Measurements from ENCODE around the gene ZNF839. TPM values are rescaled to one million over a fixed set of nuclear protein-coding genes. Genes with fewer than 3 reads are reported as not detected.
"Not testable (repeated sequence)": the region's sequence is repeated elsewhere in the genome, so short reads cannot be mapped to it uniquely, and the experiment has no call there.

ZNF839 gene
- total RNA-seq, 4 donors from 2014 or later = 6.7 to 14.1 (median 11.1) TPM

GRCh38 chr14:102292441-102292840 is 27.1 kb upstream of the ZNF839 start:
- in situ Hi-C loops (cut with MboI; ENCODE audit: low pct_ligation_motif_present in 1 of 4, low pct_unique_long_range_greater_than_20kb in 1 of 4, low sequenced_read_pairs in 3 of 4) (no loop called here), intact Hi-C loops (cut with DNase I; ENCODE audit: low total_unique reads) (no loop called here)
- Histone ChIP-seq H3K27ac (peak overlapping the region in 3 of 4 donors; percentile 22 to 35 (median 25)), H3K36me3 (no peaks in the 10 kb centered on the region), H3K9me3 (no peaks in the 10 kb centered on the region), H3K4me1 (peaks cover 0 to 13% (median 2%) of the 10 kb centered on the region in 4 donors), H3K27me3 (no peaks in the 10 kb centered on the region), H3K4me3 (no peak overlapping the region)
- no peak for DNase-seq
- TF ChIP-seq POLR2AphosphoS5 (IDR thresholded peaks at IDR 0.05) = no peak
- TF ChIP-seq EP300 (IDR thresholded peaks at IDR 0.05; ENCODE audit: low read depth) = no peak
- TF ChIP-seq POLR2A (IDR thresholded peaks at IDR 0.05) = no peak
- no peak for TF ChIP-seq CTCF (IDR thresholded peaks at IDR 0.05)
- 50 to 60% methylated on average over 1 of the region's 1 CpG for WGBS, 2 donors (ENCODE audit: low coverage in 1 of 2)

- intact Hi-C loops (cut with DNase I; ENCODE audit: low total_unique reads) (no loop called here), in situ Hi-C loops (cut with MboI; ENCODE audit: low pct_ligation_motif_present in 1 of 4, low pct_unique_long_range_greater_than_20kb in 1 of 4, low sequenced_read_pairs in 3 of 4) (no loop called here)
- no peaks in the 10 kb centered on the region for H3K36me3 ChIP-seq
- WGBS, 2 donors (ENCODE audit: low coverage in 1 of 2) = 60 to 65% methylated on average over 2 to 6 of the region's 6 CpGs
- H3K27me3 ChIP-seq = no peaks in the 10 kb centered on the region
- TF ChIP-seq POLR2AphosphoS5 (IDR thresholded peaks at IDR 0.05) = no peak
- TF ChIP-seq POLR2A (IDR thresholded peaks at IDR 0.05) = no peak
- no peak for TF ChIP-seq CTCF (IDR thresholded peaks at IDR 0.05)
- no peak for TF ChIP-seq EP300 (IDR thresholded peaks at IDR 0.05; ENCODE audit: low read depth)
- H3K9me3 ChIP-seq = no peaks in the 10 kb centered on the region
- DNase-seq = no peak
- peaks cover 0 to 13% (median 2%) of the 10 kb centered on the region in 4 donors for H3K4me1 ChIP-seq
- no peak overlapping the region for H3K27ac ChIP-seq
- H3K4me3 ChIP-seq = no peak overlapping the region
These were observed 25.8 kb upstream of the ZNF839 start for GRCh38 chr14:102293781-102294180.

- Histone ChIP-seq H3K4me1 (peaks cover 0 to 13% (median 2%) of the 10 kb centered on the region in 4 donors), H3K27ac (no peak overlapping the region), H3K4me3 (no peak overlapping the region), H3K36me3 (no peaks in the 10 kb centered on the region), H3K9me3 (no peaks in the 10 kb centered on the region), H3K27me3 (no peaks in the 10 kb centered on the region)
- TF ChIP-seq POLR2AphosphoS5 (IDR thresholded peaks at IDR 0.05) (no peak), EP300 (IDR thresholded peaks at IDR 0.05; ENCODE audit: low read depth) (no peak), POLR2A (IDR thresholded peaks at IDR 0.05) (no peak)
- DNase-seq = no peak
- intact Hi-C loops (cut with DNase I; ENCODE audit: low total_unique reads) (no loop called here), in situ Hi-C loops (cut with MboI; ENCODE audit: low pct_ligation_motif_present in 1 of 4, low pct_unique_long_range_greater_than_20kb in 1 of 4, low sequenced_read_pairs in 3 of 4) (no loop called here)
- 63 to 91% methylated on average over 3 of the region's 3 CpGs for WGBS, 2 donors (ENCODE audit: low coverage in 1 of 2)
These were observed 24.3 kb upstream of the ZNF839 start for GRCh38 chr14:102295270-102295669.

- intact Hi-C loops (cut with DNase I; ENCODE audit: low total_unique reads) (no loop called here), in situ Hi-C loops (cut with MboI; ENCODE audit: low pct_ligation_motif_present in 1 of 4, low pct_unique_long_range_greater_than_20kb in 1 of 4, low sequenced_read_pairs in 3 of 4) (no loop called here)
- no peaks in the 10 kb centered on the region for H3K27me3 ChIP-seq
- TF ChIP-seq EP300 (IDR thresholded peaks at IDR 0.05; ENCODE audit: low read depth) (no peak), POLR2AphosphoS5 (IDR thresholded peaks at IDR 0.05) (no peak), CTCF (IDR thresholded peaks at IDR 0.05) (no peak), POLR2A (IDR thresholded peaks at IDR 0.05) (no peak)
- H3K27ac ChIP-seq = no peak overlapping the region
- 91 to 95% methylated on average over 9 to 21 of the region's 33 CpGs for WGBS, 2 donors (ENCODE audit: low coverage in 1 of 2)
- H3K36me3 ChIP-seq = no peaks in the 10 kb centered on the region
- H3K9me3 ChIP-seq = no peaks in the 10 kb centered on the region
- DNase-seq = no peak
- H3K4me3 ChIP-seq = no peak overlapping the region
- peaks cover 0 to 7% (median 0%) of the 10 kb centered on the region in 4 donors for H3K4me1 ChIP-seq
These were observed 21.9 kb upstream of the ZNF839 start for GRCh38 chr14:102297436-102298170.

- H3K36me3 ChIP-seq; H3K27me3 ChIP-seq; H3K4me3 ChIP-seq; H3K4me1 ChIP-seq; in situ Hi-C loops (cut with MboI; ENCODE audit: low pct_ligation_motif_present in 1 of 4, low pct_unique_long_range_greater_than_20kb in 1 of 4, low sequenced_read_pairs in 3 of 4); intact Hi-C loops (cut with DNase I; ENCODE audit: low total_unique reads); DNase-seq; H3K9me3 ChIP-seq; H3K27ac ChIP-seq: not testable (repeated sequence)
- 83 to 89% methylated on average over 2 to 12 of the region's 12 CpGs for WGBS, 2 donors (ENCODE audit: low coverage in 1 of 2)
These were observed 21.1 kb upstream of the ZNF839 start for GRCh38 chr14:102298303-102299070.

All from transverse colon (tissue), 4 donors.